H7 (cell line): ENCODE data around the gene ANKRD28. TPM values are rescaled to one million over a fixed set of nuclear protein-coding genes. Genes with fewer than 3 reads are reported as not detected.
"Not testable (repeated sequence)": the region's sequence is repeated elsewhere in the genome, so short reads cannot be mapped to it uniquely, and the experiment has no call there.

ENCODE experiments used
- DNase-seq: peaks from one replicate; pipeline ENCODE4 v3.0.0; 2012
- H3K27me3 ChIP-seq: 2 replicates; pipeline ENCODE4 v1.6.0; 2011; ENCODE audit warnings: mild to moderate bottlenecking, low read length; ENCODE audit not compliant: control insufficient read depth, insufficient read depth
- H3K36me3 ChIP-seq: replicated peaks from 2 replicates; pipeline ENCODE4 v1.5.1; 2011; ENCODE audit warnings: low read length; ENCODE audit not compliant: control insufficient read depth, insufficient read depth
- H3K4me3 ChIP-seq: 2 replicates; pipeline ENCODE4 v1.5.1; 2011; ENCODE audit warnings: low read depth, mild to moderate bottlenecking, control low read depth, low read length, moderate library complexity; ENCODE audit not compliant: insufficient read depth
- total RNA-seq: library from RNA; depleted of rRNA; stranded (reverse); fragments of >200 nt; shearing (Covaris generic); gene quantifications from 2 replicates; pipeline ENCODE4 v1.2.3, GENCODE V29; 2014

ANKRD28 gene
- total RNA-seq, 1 experiment from 2014 or later: 28.5 TPM

- Histone ChIP-seq H3K27me3 (no peaks in the 10 kb centered on the region), H3K4me3 (no peak overlapping the region)
- DNase-seq: no peak
Observed at GRCh38 chr3:15795651-15796308, 2.0 kb downstream of the ANKRD28 start.

GRCh38 chr3:15794842-15795650 lies 2.7 kb downstream of the ANKRD28 start:
- Histone ChIP-seq H3K27me3 (no peaks in the 10 kb centered on the region), H3K36me3 (no peaks in the 10 kb centered on the region), H3K4me3 (no peak overlapping the region)
- no peak for DNase-seq

More at GRCh38 chr3:15795651-15796308, 2.0 kb downstream of the ANKRD28 start:
- H3K36me3 ChIP-seq: no peaks in the 10 kb centered on the region

GRCh38 chr3:15794303-15794771 lies 3.4 kb downstream of the ANKRD28 start:
- no peak overlapping the region for H3K4me3 ChIP-seq
- no peaks in the 10 kb centered on the region for H3K27me3 ChIP-seq
- no peak for DNase-seq
- H3K36me3 ChIP-seq: no peaks in the 10 kb centered on the region

GRCh38 chr3:15791525-15791924 lies 6.3 kb downstream of the ANKRD28 start:
- DNase-seq: no peak
- no peak overlapping the region for H3K4me3 ChIP-seq
- no peaks in the 10 kb centered on the region for H3K36me3 ChIP-seq
- H3K27me3 ChIP-seq: no peaks in the 10 kb centered on the region

- no peak for DNase-seq
- H3K27me3 ChIP-seq: no peaks in the 10 kb centered on the region
- H3K4me3 ChIP-seq: no peak overlapping the region
- no peaks in the 10 kb centered on the region for H3K36me3 ChIP-seq
Observed at GRCh38 chr3:15787941-15788340, 9.8 kb downstream of the ANKRD28 start.

GRCh38 chr3:15787526-15787925 lies 10.3 kb downstream of the ANKRD28 start:
- no peaks in the 10 kb centered on the region for H3K36me3 ChIP-seq
- no peak for DNase-seq
- H3K4me3 ChIP-seq: no peak overlapping the region
- no peaks in the 10 kb centered on the region for H3K27me3 ChIP-seq

- DNase-seq: no peak
- H3K4me3 ChIP-seq: no peak overlapping the region
- no peaks in the 10 kb centered on the region for H3K36me3 ChIP-seq
- H3K27me3 ChIP-seq: no peaks in the 10 kb centered on the region
Observed at GRCh38 chr3:15783361-15783969, 14.3 kb downstream of the ANKRD28 start.

- Histone ChIP-seq H3K36me3 (no peaks in the 10 kb centered on the region), H3K4me3 (no peak overlapping the region), H3K27me3 (no peaks in the 10 kb centered on the region)
- no peak for DNase-seq
Observed at GRCh38 chr3:15782429-15782828, 15.3 kb downstream of the ANKRD28 start.

GRCh38 chr3:15781637-15782402 lies 16.0 kb downstream of the ANKRD28 start:
- Histone ChIP-seq H3K27me3 (no peaks in the 10 kb centered on the region), H3K4me3 (no peak overlapping the region), H3K36me3 (no peaks in the 10 kb centered on the region)
- no peak for DNase-seq

GRCh38 chr3:15781131-15781530 lies 16.6 kb downstream of the ANKRD28 start:
- Histone ChIP-seq H3K4me3 (no peak overlapping the region), H3K36me3 (no peaks in the 10 kb centered on the region), H3K27me3 (no peaks in the 10 kb centered on the region)
- no peak for DNase-seq

- H3K27me3 ChIP-seq: no peaks in the 10 kb centered on the region
- no peak overlapping the region for H3K4me3 ChIP-seq
- DNase-seq: no peak
- H3K36me3 ChIP-seq: no peaks in the 10 kb centered on the region
Observed at GRCh38 chr3:15779111-15779510, 18.7 kb downstream of the ANKRD28 start.

- no peak for DNase-seq
- no peaks in the 10 kb centered on the region for H3K36me3 ChIP-seq
Observed at GRCh38 chr3:15778332-15778858, 19.4 kb downstream of the ANKRD28 start.

GRCh38 chr3:15774931-15775560 lies 22.7 kb downstream of the ANKRD28 start:
- not testable (repeated sequence) for H3K36me3 ChIP-seq, H3K4me3 ChIP-seq, H3K27me3 ChIP-seq, DNase-seq

More at GRCh38 chr3:15778332-15778858, 19.4 kb downstream of the ANKRD28 start:
- Histone ChIP-seq H3K27me3 (no peaks in the 10 kb centered on the region), H3K4me3 (no peak overlapping the region)

GRCh38 chr3:15771444-15771843 lies 26.3 kb downstream of the ANKRD28 start:
- Histone ChIP-seq H3K36me3 (no peaks in the 10 kb centered on the region), H3K4me3 (no peak overlapping the region), H3K27me3 (no peaks in the 10 kb centered on the region)
- no peak for DNase-seq
